GM12878 (cell line): ENCODE data around the gene TBC1D10A. TPM values are rescaled to one million over a fixed set of nuclear protein-coding genes. Genes with fewer than 3 reads are reported as not detected.

Experiments
- ATAC-seq: fragments of 200-7000 bp; cut with Tn5 transposase; 3 replicates; pipeline ENCODE4 v1.9.1; 2020; ENCODE audit warnings: mild to moderate bottlenecking, moderate library complexity
- BruUV-seq: library from RNA; stranded (reverse); fragments of 400-500 nt; replicated peaks from 2 replicates; lab custom pipeline; 2021; lab: Mats Ljungman, UMichigan
- CTCF ChIA-PET: fragments of 300-600 bp; sonication (Branson Sonifier 250); formaldehyde crosslinking; extraction: SDS; loops from one replicate; lab custom pipeline; 2021; ENCODE audit warnings: inconsistent platforms; lab: Yijun Ruan, JAX
- POLR2A ChIA-PET: fragments of 350-600 bp; formaldehyde crosslinking; extraction: SDS; loops from one replicate; lab custom pipeline; 2021; ENCODE audit warnings: inconsistent platforms; lab: Charles Lee
- RAD21 ChIA-PET: fragments of 300-600 bp; sonication (Branson Sonifier 250); formaldehyde crosslinking; loops from one replicate; lab custom pipeline; 2023; ENCODE audit warnings: antibody characterized with exemption; ENCODE audit not compliant: unreplicated experiment; lab: Charles Lee
- SMC1A ChIA-PET: fragments of 300-600 bp; sonication (Branson Sonifier 250); formaldehyde crosslinking; loops from one replicate; lab custom pipeline; 2023; ENCODE audit not compliant: unreplicated experiment, uncharacterized antibody; lab: Charles Lee
- DNase-seq: peaks from one replicate; pipeline ENCODE4 v3.0.0-alpha.2; 2011; ENCODE audit warnings: low read depth, low spot score
- FAIRE-seq: peaks from 3 replicates; lab custom pipeline; 2011; peaks lifted over from hg19 to GRCh38; lab: Jason Lieb, UNC
- H2AFZ ChIP-seq: 2 replicates; pipeline ENCODE4 v1.6.0; 2011; ENCODE audit warnings: low read depth, low read length, control low read depth; ENCODE audit not compliant: control insufficient read depth
- H3K27ac ChIP-seq: 2 replicates; pipeline ENCODE4 v1.5.1; 2011; ENCODE audit warnings: control low read depth; ENCODE audit not compliant: control insufficient read depth, insufficient read depth
- H3K27me3 ChIP-seq, 2 experiments: replicated peaks in 1 of 2; 2 replicates each; pipeline versions ENCODE4 v1.6.0 to v1.6.1; 2011; ENCODE audit warnings: low read length in 1 of 2; ENCODE audit not compliant: control insufficient read depth in 2 of 2, insufficient read depth in 2 of 2
- H3K36me3 ChIP-seq, 2 experiments: 2 replicates each; pipeline ENCODE4 v1.5.1; 2011; ENCODE audit warnings: low read length in 1 of 2; ENCODE audit not compliant: control insufficient read depth in 2 of 2, insufficient read depth in 2 of 2
- H3K4me1 ChIP-seq: 2 replicates; pipeline ENCODE4 v1.6.1; 2011; ENCODE audit warnings: mild to moderate bottlenecking, low read length, moderate library complexity, mixed read lengths; ENCODE audit not compliant: control insufficient read depth, insufficient read depth
- H3K4me2 ChIP-seq: 2 replicates; pipeline ENCODE4 v1.6.0; 2011; ENCODE audit warnings: control low read depth; ENCODE audit not compliant: control insufficient read depth, insufficient read depth
- H3K4me3 ChIP-seq: fragments of 200-600 bp; sonication (generic); 2 replicates; pipeline ENCODE4 v1.5.1; 2016
- H3K79me2 ChIP-seq: 2 replicates; pipeline ENCODE4 v1.6.0; 2011; ENCODE audit warnings: low read length; ENCODE audit not compliant: control insufficient read depth, insufficient read depth
- H3K9ac ChIP-seq: 2 replicates; pipeline ENCODE4 v1.8.0; 2011; ENCODE audit warnings: low read length, control low read depth, mixed read lengths; ENCODE audit not compliant: control insufficient read depth, insufficient read depth
- H3K9me3 ChIP-seq: replicated peaks from 3 replicates; pipeline ENCODE4 v1.5.1; 2011; ENCODE audit warnings: mild to moderate bottlenecking, low read length; ENCODE audit not compliant: control insufficient read depth, insufficient read depth
- H4K20me1 ChIP-seq: 2 replicates; pipeline ENCODE4 v1.6.0; 2011; ENCODE audit not compliant: control insufficient read depth, insufficient read depth
- BCL11A ChIP-seq: IDR thresholded peaks from 2 replicates; pipeline ENCODE4 v1.6.1; 2011; ENCODE audit warnings: low read depth, low read length
- BHLHE40 ChIP-seq, 2 experiments: fragments of 450-650 bp in 1 of 2; IDR thresholded peaks; 2 replicates each; pipeline ENCODE4 v1.6.1; 2011 to 2017; ENCODE audit warnings: low read depth in 2 of 2, borderline replicate concordance in 1 of 2, improper control_type of control experiment in 1 of 2, low read length in 1 of 2, mild to moderate bottlenecking in 1 of 2
- BMI1 ChIP-seq: fragments of 450-650 bp; IDR thresholded peaks from 2 replicates; pipeline ENCODE4 v1.6.1; 2016; ENCODE audit warnings: mild to moderate bottlenecking, moderate library complexity, borderline replicate concordance
- BRCA1 ChIP-seq: IDR thresholded peaks from 2 replicates; pipeline ENCODE4 v1.6.1; 2011; ENCODE audit warnings: low read depth, low read length, improper control_type of control experiment
- DPF2 ChIP-seq: fragments of 450-650 bp; IDR thresholded peaks from 2 replicates; pipeline ENCODE4 v1.6.1; 2017; ENCODE audit warnings: mild to moderate bottlenecking
- IKZF2 ChIP-seq, 2 experiments: fragments of 450-650 bp; IDR thresholded peaks; 2 replicates each; pipeline ENCODE4 v1.6.1; 2017; ENCODE audit warnings: mild to moderate bottlenecking in 2 of 2, moderate library complexity in 2 of 2
- JUNB ChIP-seq: IDR thresholded peaks from 2 replicates; pipeline ENCODE4 v1.6.1; 2016; ENCODE audit warnings: antibody characterized with exemption, mild to moderate bottlenecking
- MEF2B ChIP-seq: fragments of 450-650 bp; IDR thresholded peaks from 2 replicates; pipeline ENCODE4 v1.6.1; 2018; ENCODE audit warnings: mild to moderate bottlenecking, moderate library complexity; ENCODE audit not compliant: partially characterized antibody, poor library complexity, severe bottlenecking
- MXI1 ChIP-seq: fragments of 150-350 bp; IDR thresholded peaks from 2 replicates; pipeline ENCODE4 v1.6.1; 2011; ENCODE audit warnings: low read depth, mild to moderate bottlenecking, inconsistent platforms, low read length, improper control_type of control experiment
- NR2C2 ChIP-seq: IDR thresholded peaks from 2 replicates; pipeline ENCODE4 v1.6.1; 2011; ENCODE audit warnings: borderline replicate concordance, low read depth; ENCODE audit not compliant: control insufficient read depth, insufficient read length
- NR2F1 ChIP-seq: fragments of 450-650 bp; conservative IDR thresholded peaks from 2 replicates; pipeline ENCODE4 v1.6.1; 2017; ENCODE audit warnings: mild to moderate bottlenecking
- SIX5 ChIP-seq: IDR thresholded peaks from 2 replicates; pipeline ENCODE4 v1.6.1; 2011; ENCODE audit warnings: mild to moderate bottlenecking, low read depth, low read length, moderate library complexity; ENCODE audit not compliant: severe bottlenecking
- TARDBP ChIP-seq: IDR thresholded peaks from 2 replicates; pipeline ENCODE4 v1.6.1; 2016; ENCODE audit warnings: borderline replicate concordance
- WRNIP1 ChIP-seq: IDR thresholded peaks from 2 replicates; pipeline ENCODE4 v1.6.1; 2011; ENCODE audit warnings: low read depth, low read length, improper control_type of control experiment, borderline replicate concordance
- YBX1 ChIP-seq: fragments of 450-650 bp; IDR thresholded peaks from 2 replicates; pipeline ENCODE4 v1.6.1; 2016; ENCODE audit warnings: antibody characterized with exemption
- WGBS: methylation state at CpG from one replicate; pipeline ENCODE4 v1.1.6; 2016; ENCODE audit warnings: low lambda C conversion rate; ENCODE audit not compliant: insufficient replicate concordance, insufficient coverage; ENCODE audit errors: missing lambda C conversion rate; 5-methylcytosine and 5-hydroxymethylcytosine counted together
- in situ Hi-C: fragments of 300-500 bp; cut with MboI; formaldehyde crosslinking; loops from 9 replicates; pipeline ENCODE4 v1.14.3; 2018; ENCODE audit warnings: mixed read lengths
- intact Hi-C: fragments of 100-400 bp; cut with micrococcal nuclease; formaldehyde crosslinking; loops from one replicate; pipeline ENCODE4 v1.14.2; 2022; ENCODE audit not compliant: unreplicated experiment
- polyA plus RNA-seq, 11 experiments: library from polyadenylated mRNA; depleted of rRNA in 4 of 11; unstranded in 6 of 11; stranded (reverse) in 5 of 11; fragments of >200 nt; fragmentation: Nextera tagmentation in 4 of 11; fragmentation: Illumina TruSeq in 1 of 11; extraction: Ambion mirVana in 4 of 11; extraction: Trizol in 1 of 11; gene quantifications; 1 replicate in 1 of 11; 2 replicates in 10 of 11; pipeline versions ENCODE4 v1.2.1 to v1.2.3, GENCODE V29; 2011 to 2016; ENCODE audit warnings: inconsistent platforms in 2 of 11, missing spikeins in 2 of 11, low read depth in 1 of 11
- total RNA-seq, 4 experiments: library from RNA; depleted of rRNA in 3 of 4; stranded (reverse); fragments of >200 nt in 3 of 4; fragmentation: Illumina TruSeq in 1 of 4; extraction: Trizol in 1 of 4; gene quantifications; 2 replicates each; pipeline versions ENCODE4 v1.2.1 to v1.2.3, GENCODE V29; 2013 to 2021
- TF ChIP-seq, protein P1 (sequence below): fragments of 450-650 bp; IDR thresholded peaks from 2 replicates; pipeline ENCODE4 v1.6.1; 2017; ENCODE audit warnings: mild to moderate bottlenecking, moderate library complexity
- TF ChIP-seq, protein P2 (sequence below): fragments of 450-650 bp; IDR thresholded peaks from 2 replicates; pipeline ENCODE4 v1.6.1; 2017; ENCODE audit warnings: mild to moderate bottlenecking

The TBC1D10A gene
- total and polyA plus RNA-seq, 10 of the 15 experiments (the other 5 are each of a cell fraction or from before 2014, with no cell fraction given) = 0.27 to 25.7 (median 15.3) TPM

DNA sequence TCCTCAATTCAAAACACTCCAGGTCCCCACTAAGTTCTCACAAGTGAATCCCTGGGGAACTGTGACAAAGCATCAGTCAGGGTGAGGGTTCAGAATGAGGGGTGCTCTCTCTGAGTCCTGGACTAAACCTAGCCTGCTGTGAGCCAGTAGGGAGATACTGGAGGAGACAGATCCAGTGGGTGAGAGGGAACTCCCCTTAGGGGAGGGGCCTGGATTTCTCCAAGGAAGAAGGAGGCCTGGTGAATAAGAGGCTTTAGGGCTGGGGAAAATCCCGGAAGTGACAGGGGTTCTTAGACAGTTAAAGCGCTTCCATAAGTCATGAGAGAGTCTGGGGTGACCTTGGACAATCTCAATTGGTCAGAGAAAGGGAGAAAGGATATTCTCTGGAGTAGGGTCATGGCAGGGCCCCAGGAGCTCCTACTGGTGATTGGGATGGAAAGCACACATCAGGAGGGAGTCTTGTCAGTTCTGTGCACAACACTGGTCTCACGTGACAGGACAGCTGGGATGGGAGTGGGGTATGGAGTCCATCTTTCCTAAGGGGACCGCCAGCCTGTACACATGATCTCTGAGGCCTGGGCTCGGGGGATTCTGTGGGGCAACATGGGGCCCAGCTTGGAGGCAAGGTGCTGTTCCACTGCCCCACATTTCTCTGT is 1.5 kb downstream of the TBC1D10A start:
- H3K27me3 ChIP-seq = no peaks in the 10 kb centered on the region
- CTCF ChIA-PET = interaction anchor here (0.9 to 11.2 kb wide), 10 partner anchors 9 to 217 kb away, joined by 3 to 125 read pairs (median 4); partner anchors contain the start of genes CASTOR1 and MTFP1
- DNase-seq (no peak), FAIRE-seq (no peak), ATAC-seq (no peak)
- RAD21 ChIA-PET = interaction anchor here (0.8 to 7.7 kb wide), 4 partner anchors 10 to 35 kb away, joined by 3 to 118 read pairs (median 22); partner anchors contain the start of gene CASTOR1
- BruUV-seq = no TSS peak
- TF ChIP-seq BCL11A (no peak), MEF2B (peak; percentile 74), NR2C2 (no peak), TARDBP (no peak), SIX5 (no peak), WRNIP1 (no peak), MXI1 (no peak), DPF2 (no peak), IKZF2 (IDR thresholded peaks at IDR 0.05) (no peak), BHLHE40 (IDR thresholded peaks at IDR 0.05; ENCODE audit: borderline replicate concordance in 1 of 2, low read depth in 2 of 2, low read length in 1 of 2) (peak in 1 of 2 experiments; percentile 40; a peak in 1 of 4 replicates), YBX1 (no peak), JUNB (no peak), BMI1 (no peak), BRCA1 (no peak), NR2F1 (no peak)
- TF ChIP-seq, protein P1, sequence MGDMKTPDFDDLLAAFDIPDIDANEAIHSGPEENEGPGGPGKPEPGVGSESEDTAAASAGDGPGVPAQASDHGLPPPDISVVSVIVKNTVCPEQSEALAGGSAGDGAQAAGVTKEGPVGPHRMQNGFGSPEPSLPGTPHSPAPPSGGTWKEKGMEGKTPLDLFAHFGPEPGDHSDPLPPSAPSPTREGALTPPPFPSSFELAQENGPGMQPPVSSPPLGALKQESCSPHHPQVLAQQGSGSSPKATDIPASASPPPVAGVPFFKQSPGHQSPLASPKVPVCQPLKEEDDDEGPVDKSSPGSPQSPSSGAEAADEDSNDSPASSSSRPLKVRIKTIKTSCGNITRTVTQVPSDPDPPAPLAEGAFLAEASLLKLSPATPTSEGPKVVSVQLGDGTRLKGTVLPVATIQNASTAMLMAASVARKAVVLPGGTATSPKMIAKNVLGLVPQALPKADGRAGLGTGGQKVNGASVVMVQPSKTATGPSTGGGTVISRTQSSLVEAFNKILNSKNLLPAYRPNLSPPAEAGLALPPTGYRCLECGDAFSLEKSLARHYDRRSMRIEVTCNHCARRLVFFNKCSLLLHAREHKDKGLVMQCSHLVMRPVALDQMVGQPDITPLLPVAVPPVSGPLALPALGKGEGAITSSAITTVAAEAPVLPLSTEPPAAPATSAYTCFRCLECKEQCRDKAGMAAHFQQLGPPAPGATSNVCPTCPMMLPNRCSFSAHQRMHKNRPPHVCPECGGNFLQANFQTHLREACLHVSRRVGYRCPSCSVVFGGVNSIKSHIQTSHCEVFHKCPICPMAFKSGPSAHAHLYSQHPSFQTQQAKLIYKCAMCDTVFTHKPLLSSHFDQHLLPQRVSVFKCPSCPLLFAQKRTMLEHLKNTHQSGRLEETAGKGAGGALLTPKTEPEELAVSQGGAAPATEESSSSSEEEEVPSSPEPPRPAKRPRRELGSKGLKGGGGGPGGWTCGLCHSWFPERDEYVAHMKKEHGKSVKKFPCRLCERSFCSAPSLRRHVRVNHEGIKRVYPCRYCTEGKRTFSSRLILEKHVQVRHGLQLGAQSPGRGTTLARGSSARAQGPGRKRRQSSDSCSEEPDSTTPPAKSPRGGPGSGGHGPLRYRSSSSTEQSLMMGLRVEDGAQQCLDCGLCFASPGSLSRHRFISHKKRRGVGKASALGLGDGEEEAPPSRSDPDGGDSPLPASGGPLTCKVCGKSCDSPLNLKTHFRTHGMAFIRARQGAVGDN = no peak
- TF ChIP-seq, protein P2, sequence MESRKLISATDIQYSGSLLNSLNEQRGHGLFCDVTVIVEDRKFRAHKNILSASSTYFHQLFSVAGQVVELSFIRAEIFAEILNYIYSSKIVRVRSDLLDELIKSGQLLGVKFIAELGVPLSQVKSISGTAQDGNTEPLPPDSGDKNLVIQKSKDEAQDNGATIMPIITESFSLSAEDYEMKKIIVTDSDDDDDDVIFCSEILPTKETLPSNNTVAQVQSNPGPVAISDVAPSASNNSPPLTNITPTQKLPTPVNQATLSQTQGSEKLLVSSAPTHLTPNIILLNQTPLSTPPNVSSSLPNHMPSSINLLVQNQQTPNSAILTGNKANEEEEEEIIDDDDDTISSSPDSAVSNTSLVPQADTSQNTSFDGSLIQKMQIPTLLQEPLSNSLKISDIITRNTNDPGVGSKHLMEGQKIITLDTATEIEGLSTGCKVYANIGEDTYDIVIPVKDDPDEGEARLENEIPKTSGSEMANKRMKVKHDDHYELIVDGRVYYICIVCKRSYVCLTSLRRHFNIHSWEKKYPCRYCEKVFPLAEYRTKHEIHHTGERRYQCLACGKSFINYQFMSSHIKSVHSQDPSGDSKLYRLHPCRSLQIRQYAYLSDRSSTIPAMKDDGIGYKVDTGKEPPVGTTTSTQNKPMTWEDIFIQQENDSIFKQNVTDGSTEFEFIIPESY = no peak
- WGBS = 93% methylated on average over 5 of the region's 5 CpGs
- peak overlapping the region; percentile 63 for H3K9ac ChIP-seq
- peaks cover 16% of the 10 kb centered on the region for H3K4me1 ChIP-seq
- H3K4me3 ChIP-seq = peak overlapping the region; percentile 93
- no peaks in the 10 kb centered on the region for H4K20me1 ChIP-seq
- no peaks in the 10 kb centered on the region for H3K36me3 ChIP-seq
- H2AFZ ChIP-seq = no peak overlapping the region
- peak overlapping the region; percentile 69 for H3K27ac ChIP-seq
- H3K79me2 ChIP-seq = peaks cover 42% of the 10 kb centered on the region
- intact Hi-C loops (loop anchor here (2.0 kb wide), 1 partner anchor 14 kb away; no protein-coding TSS in a partner anchor), in situ Hi-C loops (no loop called here)
- POLR2A ChIA-PET = interaction anchor here (0.5 to 8.7 kb wide), 8 partner anchors 16 to 129 kb away, joined by 3 to 198 read pairs (median 14); partner anchors contain the start of genes CASTOR1, CCDC157 and SF3A1
- SMC1A ChIA-PET = interaction anchor here (1.0 to 9.5 kb wide), 7 partner anchors 11 to 237 kb away, joined by 3 to 100 read pairs (median 5); partner anchors contain the start of genes CASTOR1, CCDC157 and SF3A1
- H3K9me3 ChIP-seq = no peaks in the 10 kb centered on the region
- H3K4me2 ChIP-seq = peak overlapping the region; percentile 96
